VCaP (cell line): ENCODE data around the gene LYG1.

Experiments
- H3K27ac ChIP-seq: fragments of 450-650 bp; 2 replicates; pipeline ENCODE4 v1.5.1; 2017
- CTCF ChIP-seq: fragments of 450-650 bp; conservative IDR thresholded peaks from 2 replicates; pipeline ENCODE4 v1.5.1; 2017; ENCODE audit warnings: mild to moderate bottlenecking, moderate library complexity

Gene LYG1

GRCh38 chr2:99259465-99259864 is 41.5 kb downstream of the LYG1 start:
- H3K27ac ChIP-seq, result no peak overlapping the region
- no peak for TF ChIP-seq CTCF

- TF ChIP-seq CTCF, result no peak
- no peak overlapping the region for H3K27ac ChIP-seq
Observed at GRCh38 chr2:99256677-99257076, 44.3 kb downstream of the LYG1 start.

GRCh38 chr2:99255491-99256318 is 45.3 kb downstream of the LYG1 start, which contains the start of gene LYG2:
TSS of gene LYG2 (minus strand) at chr2:99255666. CDS start at chr2:99254260, 1,406 bp downstream.
- no peak for TF ChIP-seq CTCF

GRCh38 chr2:99249951-99250350 is 51.0 kb downstream of the LYG1 start:
- no peak overlapping the region for H3K27ac ChIP-seq
- TF ChIP-seq CTCF, result no peak

More at GRCh38 chr2:99255491-99256318, 45.3 kb downstream of the LYG1 start, which contains the start of gene LYG2:
- H3K27ac ChIP-seq, result no peak within 1 kb of the TSS

- no peak for TF ChIP-seq CTCF
- no peak overlapping the region for H3K27ac ChIP-seq
Observed at GRCh38 chr2:99242151-99242550, 58.8 kb downstream of the LYG1 start.

- TF ChIP-seq CTCF, result no peak
- H3K27ac ChIP-seq, result no peak overlapping the region
Observed at GRCh38 chr2:99240431-99240830, 60.6 kb downstream of the LYG1 start.

- TF ChIP-seq CTCF, result no peak
- no peak overlapping the region for H3K27ac ChIP-seq
Observed at GRCh38 chr2:99238599-99238998, 62.4 kb downstream of the LYG1 start.
